Measurements from ENCODE around the gene CHGA.

The CHGA gene

DNA sequence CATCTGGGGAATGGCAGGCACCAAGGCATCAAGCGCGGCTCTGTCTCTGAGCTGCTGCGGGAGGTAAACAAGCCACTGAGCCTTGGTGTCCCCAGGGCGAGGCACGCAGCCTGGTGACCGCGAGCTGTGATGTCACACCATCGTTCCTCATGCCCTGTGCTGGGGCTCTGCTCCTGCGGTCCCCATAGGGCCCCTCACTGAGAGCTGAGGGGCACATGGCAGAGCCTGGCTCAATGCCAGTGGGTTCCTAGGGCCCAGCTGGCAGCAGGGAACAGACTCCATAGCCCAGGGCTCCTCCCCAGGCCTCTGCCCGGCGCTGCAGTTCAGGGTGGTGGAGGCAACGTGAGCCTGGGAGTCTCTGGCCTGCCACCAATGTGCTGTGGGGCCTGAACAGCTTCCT is 22.6 kb downstream of the CHGA start:
- no peak for DNase-seq

GRCh38 chr14:92945959-92946846 is 23.3 kb downstream of the CHGA start:
- DNase-seq = no peak

GRCh38 chr14:92946847-92947545 is 24.0 kb downstream of the CHGA start:
- no peak for DNase-seq

GRCh38 chr14:92948647-92949046 is 25.7 kb downstream of the CHGA start:
- no peak for DNase-seq

DNA sequence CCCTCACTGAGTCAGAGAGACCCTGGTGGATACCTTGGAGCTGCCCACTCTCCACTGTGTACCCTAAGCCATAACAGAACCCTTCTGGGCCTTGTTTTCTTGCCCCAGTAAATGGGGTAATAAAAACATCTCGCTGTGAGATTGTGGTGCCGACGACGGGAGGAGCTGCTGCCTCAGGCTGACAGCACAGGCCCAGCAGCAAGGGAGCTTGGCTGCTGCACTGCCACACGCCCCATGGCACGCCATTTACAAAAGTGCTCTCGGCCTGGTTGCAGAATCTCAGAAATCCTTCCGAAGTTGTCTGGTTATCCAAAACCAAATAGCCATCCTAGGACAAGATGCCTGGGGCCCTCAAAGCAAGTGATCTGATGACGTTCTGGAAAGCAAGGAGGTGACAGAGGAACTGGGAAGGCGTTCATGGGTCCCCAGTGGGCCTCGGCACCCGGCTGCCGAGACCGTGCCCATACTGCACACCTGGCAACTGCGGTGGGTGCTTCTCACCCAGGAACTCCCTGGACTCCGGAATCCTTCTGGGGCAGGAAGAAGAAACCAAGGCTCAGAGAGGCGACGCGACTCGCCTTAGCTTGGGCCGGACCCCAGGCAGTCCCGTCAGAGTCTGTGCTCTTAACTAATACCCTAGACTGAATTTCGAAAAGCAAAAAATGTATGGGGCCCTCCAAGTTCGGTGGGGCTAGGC is 26.7 kb downstream of the CHGA start:
- DNase-seq = no peak

GRCh38 chr14:92950193-92950540 is 27.2 kb downstream of the CHGA start:
- no peak for DNase-seq

DNA sequence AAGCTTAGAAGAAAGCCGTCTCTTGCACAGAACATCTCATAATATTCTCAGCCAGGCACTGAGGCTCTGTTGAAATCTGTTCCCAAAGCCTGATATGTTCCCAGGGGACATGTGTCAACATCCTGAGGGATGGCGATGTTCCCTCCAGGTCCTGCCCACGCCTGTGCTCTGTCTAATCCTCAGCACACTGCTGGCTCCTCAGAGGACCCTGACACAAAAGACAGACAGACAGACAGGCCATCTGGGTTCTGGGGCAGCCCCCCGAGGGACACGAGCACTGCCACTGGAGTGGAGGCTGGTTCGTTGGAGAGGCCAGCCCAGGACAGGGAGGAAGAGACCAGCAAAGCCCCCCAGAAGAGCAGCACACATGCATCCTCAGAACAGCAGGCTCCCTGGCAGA is 27.8 kb downstream of the CHGA start:
- no peak for DNase-seq

DNA sequence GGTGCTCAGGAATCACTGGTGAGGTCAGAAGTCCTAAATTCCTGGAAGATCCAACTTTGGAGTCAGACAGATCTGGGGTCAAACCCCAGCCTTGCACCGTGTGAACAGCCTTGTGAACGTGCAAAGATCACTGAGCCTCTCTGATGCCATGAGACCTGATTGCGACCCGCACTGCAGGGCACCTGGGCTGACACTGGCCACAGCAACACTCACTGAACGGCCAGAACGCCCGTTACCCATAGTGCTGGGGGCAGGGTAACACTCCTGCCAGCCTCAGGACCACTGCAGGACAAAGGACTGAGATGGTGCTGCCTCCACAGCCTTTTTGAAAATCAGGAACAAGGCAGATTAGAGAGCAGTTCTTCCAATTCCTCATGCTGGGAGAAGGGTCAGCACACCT is 28.3 kb downstream of the CHGA start:
- no peak for DNase-seq

- peak in 1 of 2 experiments; percentile 84 for DNase-seq
These were observed 29.0 kb downstream of the CHGA start for GRCh38 chr14:92951912-92952471.

- DNase-seq = no peak
These were observed 29.7 kb downstream of the CHGA start for GRCh38 chr14:92952481-92953298.

- no peak for DNase-seq
These were observed 30.6 kb downstream of the CHGA start for GRCh38 chr14:92953526-92953925.

GRCh38 chr14:92954933-92955332 is 32.0 kb downstream of the CHGA start:
- no peak for DNase-seq

- no peak for DNase-seq
These were observed 32.4 kb downstream of the CHGA start for GRCh38 chr14:92955381-92955780.

DNA sequence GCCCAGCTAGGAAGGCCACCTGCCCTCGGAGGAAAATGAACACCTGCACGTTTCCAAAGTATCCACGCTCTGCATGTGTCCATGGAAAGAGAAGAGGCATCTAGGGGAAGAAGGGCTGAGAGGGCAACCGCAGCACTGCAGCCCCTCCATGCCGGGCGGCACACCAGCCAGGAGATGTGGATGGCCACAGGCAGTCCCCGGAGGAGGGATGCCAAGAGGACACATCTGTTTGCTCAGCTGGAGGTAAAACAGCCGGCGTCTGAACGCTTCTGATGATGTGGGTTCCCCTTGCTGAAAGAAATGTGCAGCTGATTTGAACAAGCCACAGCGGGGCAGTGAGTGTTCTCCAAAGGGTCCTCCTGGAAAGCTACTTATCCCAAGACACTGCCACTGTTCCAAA is 34.0 kb downstream of the CHGA start:
- DNase-seq = no peak

- peak in 1 of 2 experiments; percentile 53 for DNase-seq
These were observed 35.6 kb downstream of the CHGA start for GRCh38 chr14:92958373-92959188.

- peak in 1 of 2 experiments; percentile 53 for DNase-seq
These were observed 36.2 kb downstream of the CHGA start for GRCh38 chr14:92959189-92959531.

GRCh38 chr14:92959761-92960680 is 37.1 kb downstream of the CHGA start:
- peak in 1 of 2 experiments; percentile 22 for DNase-seq

DNA sequence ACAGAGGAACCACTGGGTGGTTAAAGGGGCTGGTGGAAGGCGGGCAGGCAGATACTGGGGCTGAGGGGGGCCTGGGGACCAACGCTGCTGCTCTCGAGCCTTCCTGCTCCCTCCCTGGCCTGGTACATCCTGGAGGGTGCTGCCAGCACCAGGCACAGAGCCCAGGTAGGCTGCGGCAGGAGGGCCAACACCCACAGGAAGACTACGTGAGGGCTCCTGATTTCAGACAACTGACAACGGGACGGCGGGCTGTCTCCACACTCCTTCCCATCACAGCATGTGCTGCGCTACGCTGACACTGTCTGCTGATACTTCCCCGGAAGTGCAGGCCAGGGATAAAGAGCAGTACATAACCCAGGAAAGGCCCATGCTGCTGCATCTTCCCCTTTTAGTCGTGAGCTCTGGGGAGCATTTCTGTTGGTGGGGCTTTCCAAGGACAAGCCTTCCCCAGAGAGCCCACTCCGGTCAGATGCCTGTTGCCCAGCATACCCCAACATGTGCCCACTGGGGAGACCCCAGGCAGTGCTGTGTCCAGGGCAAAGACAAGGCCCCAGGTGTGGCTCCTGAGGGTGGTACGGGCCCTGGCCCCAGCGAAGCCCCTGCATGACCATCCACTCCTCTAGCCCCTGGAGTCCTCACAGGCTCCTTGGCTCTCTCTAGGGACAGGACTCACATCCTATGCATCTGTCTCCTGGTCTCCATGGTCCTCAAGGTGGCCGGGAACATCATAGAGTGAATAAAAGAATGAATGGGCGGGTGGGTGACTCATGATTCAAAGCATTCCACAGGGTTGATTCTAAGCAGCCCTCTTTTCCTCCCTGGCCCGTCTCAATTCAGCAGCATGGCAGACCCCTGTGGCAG is 38.0 kb downstream of the CHGA start:
- DNase-seq = no peak

DNA sequence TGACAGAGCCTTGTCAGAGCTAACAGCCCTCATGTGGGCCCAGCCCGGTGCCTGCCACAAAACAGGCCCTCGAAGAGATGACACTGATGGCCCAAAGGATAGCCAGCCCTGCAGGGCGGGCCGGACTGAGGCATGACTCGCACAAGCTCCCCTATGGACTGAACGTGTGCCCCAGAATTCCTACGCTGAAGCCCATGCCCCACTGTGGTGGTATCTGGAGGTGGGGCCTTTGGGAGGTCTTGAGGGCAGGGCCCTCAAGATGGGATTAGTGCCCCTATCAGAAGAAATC is 38.6 kb downstream of the CHGA start:
- no peak for DNase-seq
